ENCODE results near the gene PPP2R3B. TPM values are rescaled to one million over a fixed set of nuclear protein-coding genes. Genes with fewer than 3 reads are reported as not detected.
"Not testable (repeated sequence)": the region's sequence is repeated elsewhere in the genome, so short reads cannot be mapped to it uniquely, and the experiment has no call there.

The PPP2R3B gene
- total RNA-seq, 2 donors from 2014 or later = 6.8 to 14.5 TPM

DNA sequence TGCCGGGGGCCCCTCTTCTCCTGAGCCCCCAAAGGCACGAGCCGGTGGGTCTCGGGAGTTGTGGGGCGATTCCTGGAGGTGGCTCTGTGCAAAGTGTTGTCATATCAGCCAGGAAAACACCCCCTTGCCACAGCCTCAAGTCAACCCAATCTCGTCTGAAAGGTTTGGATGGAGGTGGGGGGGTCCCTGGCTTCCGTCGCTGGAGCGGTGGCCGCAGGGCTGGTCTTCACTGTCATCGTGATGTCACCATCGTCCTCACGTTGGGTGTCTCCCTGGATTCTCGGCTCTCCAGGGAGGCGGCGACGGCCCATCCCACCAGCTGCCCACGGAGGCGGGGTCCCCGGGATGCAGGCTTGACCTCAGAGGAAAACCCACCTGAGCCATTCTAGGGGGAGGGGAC lies 38.3 kb upstream of the PPP2R3B start:
- H3K4me1 ChIP-seq (ENCODE audit: control insufficient read depth in 1 of 2, low read depth in 2 of 2) = no peaks in the 10 kb centered on the region
- H3K27me3 ChIP-seq (replicated peaks; ENCODE audit: insufficient read depth) = no peaks in the 10 kb centered on the region
- no peak overlapping the region for H3K4me3 ChIP-seq
- DNase-seq (ENCODE audit: low spot score) = no peak
- no peak for TF ChIP-seq CTCF (IDR thresholded peaks at IDR 0.05)
- H3K36me3 ChIP-seq = no peaks in the 10 kb centered on the region
- no peak for ATAC-seq (ENCODE audit: insufficient number of reproducible peaks, low FRiP score, low read depth)
- no peaks in the 10 kb centered on the region for H3K9me3 ChIP-seq
- no peak overlapping the region for H3K27ac ChIP-seq

GRCh38 chrX:421646-422391 lies 35.1 kb upstream of the PPP2R3B start:
- H3K27me3 ChIP-seq (replicated peaks; ENCODE audit: insufficient read depth) = no peaks in the 10 kb centered on the region
- DNase-seq (ENCODE audit: low spot score) (no peak), ATAC-seq (ENCODE audit: insufficient number of reproducible peaks, low FRiP score, low read depth) (no peak)
- no peak for TF ChIP-seq CTCF (IDR thresholded peaks at IDR 0.05)
- H3K4me1 ChIP-seq (ENCODE audit: control insufficient read depth in 1 of 2, low read depth in 2 of 2) = no peaks in the 10 kb centered on the region
- no peak overlapping the region for H3K27ac ChIP-seq
- H3K36me3 ChIP-seq = no peaks in the 10 kb centered on the region
- H3K4me3 ChIP-seq = no peak overlapping the region
- no peaks in the 10 kb centered on the region for H3K9me3 ChIP-seq

DNA sequence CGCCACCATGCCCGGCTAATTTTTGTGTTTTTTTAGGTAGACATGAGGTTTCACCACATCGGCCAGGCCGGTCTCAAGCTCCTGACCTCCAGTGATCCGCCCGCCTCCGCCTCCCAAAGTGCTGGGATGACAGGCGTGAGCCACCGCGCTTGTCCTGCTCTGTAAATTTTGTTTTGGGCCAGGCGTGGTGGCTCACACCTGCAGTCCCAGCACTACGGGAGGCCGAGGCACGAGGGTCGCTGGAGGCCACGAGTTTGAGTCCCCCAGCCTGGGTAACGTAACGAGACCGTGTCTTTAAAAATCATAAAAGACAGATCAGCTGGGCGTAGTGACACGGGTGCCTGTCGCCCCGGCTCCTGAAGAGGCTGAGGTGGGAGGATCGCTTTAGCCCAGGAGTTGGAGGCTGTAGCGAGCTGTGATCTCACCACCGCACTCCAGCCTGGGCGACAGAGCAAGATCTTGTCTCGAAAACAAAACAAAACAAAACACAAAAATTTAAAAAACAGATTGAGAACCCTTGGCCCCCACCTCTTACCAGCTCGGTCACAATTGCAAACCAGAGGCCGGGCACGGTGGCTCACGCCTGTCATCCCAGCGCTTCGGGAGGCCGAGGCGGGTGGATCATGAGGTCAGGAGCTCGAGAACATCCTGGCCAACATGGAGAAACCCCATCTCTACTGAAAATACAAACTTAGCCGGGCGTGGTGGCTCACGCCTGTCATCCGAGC lies 34.0 kb upstream of the PPP2R3B start:
- H3K9me3 ChIP-seq = no peaks in the 10 kb centered on the region

GRCh38 chrX:418927-419729 lies 32.4 kb upstream of the PPP2R3B start:
- no peak for DNase-seq (ENCODE audit: low spot score)
- Histone ChIP-seq H3K36me3 (no peaks in the 10 kb centered on the region), H3K27me3 (replicated peaks; ENCODE audit: insufficient read depth) (no peaks in the 10 kb centered on the region), H3K27ac (no peak overlapping the region), H3K9me3 (no peaks in the 10 kb centered on the region), H3K4me1 (ENCODE audit: control insufficient read depth in 1 of 2, low read depth in 2 of 2) (no peaks in the 10 kb centered on the region), H3K4me3 (no peak overlapping the region)
- no peak for TF ChIP-seq CTCF (IDR thresholded peaks at IDR 0.05)
- ATAC-seq (ENCODE audit: insufficient number of reproducible peaks, low FRiP score, low read depth) = no peak

More for the DNA sequence above, 34.0 kb upstream of the PPP2R3B start:
- Histone ChIP-seq H3K27ac (no peak overlapping the region), H3K4me3 (no peak overlapping the region), H3K36me3 (no peaks in the 10 kb centered on the region), H3K4me1 (ENCODE audit: control insufficient read depth in 1 of 2, low read depth in 2 of 2) (no peaks in the 10 kb centered on the region), H3K27me3 (replicated peaks; ENCODE audit: insufficient read depth) (no peaks in the 10 kb centered on the region)
- ATAC-seq (ENCODE audit: insufficient number of reproducible peaks, low FRiP score, low read depth) = no peak
- TF ChIP-seq CTCF (IDR thresholded peaks at IDR 0.05) = no peak
- no peak for DNase-seq (ENCODE audit: low spot score)

DNA sequence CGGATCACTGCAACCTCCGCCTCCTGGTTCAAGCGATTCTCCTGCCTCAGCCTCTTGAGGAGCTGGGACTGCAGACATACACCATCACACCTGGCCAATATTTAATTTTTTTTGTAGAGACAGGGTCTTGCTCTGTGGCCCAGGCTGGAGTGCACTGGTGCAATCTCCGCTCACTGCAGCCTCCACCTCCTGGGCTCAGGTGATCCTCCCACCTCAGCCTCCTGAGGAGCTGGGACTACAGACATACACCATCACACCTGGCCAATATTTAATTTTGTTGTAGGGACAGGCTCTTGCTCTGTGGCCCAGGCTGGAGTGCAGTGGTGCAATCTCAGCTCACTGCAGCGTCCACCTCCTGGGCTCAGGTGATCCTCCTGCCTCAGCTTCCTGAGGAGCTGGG lies 28.8 kb upstream of the PPP2R3B start:
- H3K27ac ChIP-seq; H3K36me3 ChIP-seq; H3K27me3 ChIP-seq (replicated peaks; ENCODE audit: insufficient read depth); H3K9me3 ChIP-seq; DNase-seq (ENCODE audit: low spot score); ATAC-seq (ENCODE audit: insufficient number of reproducible peaks, low FRiP score, low read depth); H3K4me1 ChIP-seq (ENCODE audit: control insufficient read depth in 1 of 2, low read depth in 2 of 2); H3K4me3 ChIP-seq: not testable (repeated sequence)

Data from thoracic aorta (tissue), 2 donors.